Measurements from ENCODE around the gene ZNF385D.

The ZNF385D gene

DNA sequence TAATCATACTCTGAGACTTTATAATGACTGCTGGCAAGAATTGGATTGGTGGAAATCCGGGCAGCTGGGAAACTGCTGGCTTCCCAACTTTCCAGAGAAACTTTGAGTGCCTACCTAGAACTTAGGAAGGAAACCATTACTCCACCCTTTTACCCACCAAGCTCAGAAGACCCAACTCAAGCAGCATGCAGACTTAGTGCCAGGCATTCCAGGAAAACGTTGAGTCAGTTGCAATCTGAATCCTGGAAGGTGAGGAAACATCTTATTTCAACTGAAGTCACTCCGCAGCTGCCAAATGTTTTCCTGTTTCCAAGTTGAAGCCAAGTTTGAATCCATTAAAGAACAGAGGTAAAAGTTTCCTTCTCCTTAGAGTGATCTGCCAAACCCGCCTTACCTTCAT is 126.5 kb downstream of the ZNF385D start:
- no peak for DNase-seq
- Histone ChIP-seq H3K27ac (ENCODE audit: insufficient read depth in 1 of 2, low read depth in 1 of 2, low read length in 2 of 2, poor library complexity in 1 of 2, severe bottlenecking in 2 of 2) (no peak overlapping the region), H3K4me3 (ENCODE audit: control insufficient read depth in 1 of 7, extremely low read depth in 1 of 7, insufficient read depth in 4 of 7, low read depth in 2 of 7, low read length in 6 of 7) (no peak overlapping the region), H3K36me3 (ENCODE audit: control insufficient read depth in 4 of 4, insufficient read depth in 4 of 4, low read length in 3 of 4) (peaks cover 0 to 2% (median 0%) of the 10 kb centered on the region in 4 experiments), H3K4me1 (ENCODE audit: control extremely low read depth in 1 of 4, control insufficient read depth in 4 of 4, insufficient read depth in 4 of 4, low read length in 3 of 4) (no peaks in the 10 kb centered on the region), H3K9me3 (ENCODE audit: control extremely low read depth in 1 of 5, control insufficient read depth in 4 of 5, insufficient read depth in 2 of 5, low read depth in 1 of 5, low read length in 4 of 5) (no peaks in the 10 kb centered on the region), H3K27me3 (replicated peaks in 2 of 5; ENCODE audit: control insufficient read depth in 4 of 5, insufficient read depth in 5 of 5, low read length in 4 of 5) (no peaks in the 10 kb centered on the region)
- ChIA-PET POLR2A (no interaction called here), CTCF (no interaction called here)
- 85% methylated on average over 3 of the region's 4 CpGs for WGBS (ENCODE audit: insufficient coverage)

DNA sequence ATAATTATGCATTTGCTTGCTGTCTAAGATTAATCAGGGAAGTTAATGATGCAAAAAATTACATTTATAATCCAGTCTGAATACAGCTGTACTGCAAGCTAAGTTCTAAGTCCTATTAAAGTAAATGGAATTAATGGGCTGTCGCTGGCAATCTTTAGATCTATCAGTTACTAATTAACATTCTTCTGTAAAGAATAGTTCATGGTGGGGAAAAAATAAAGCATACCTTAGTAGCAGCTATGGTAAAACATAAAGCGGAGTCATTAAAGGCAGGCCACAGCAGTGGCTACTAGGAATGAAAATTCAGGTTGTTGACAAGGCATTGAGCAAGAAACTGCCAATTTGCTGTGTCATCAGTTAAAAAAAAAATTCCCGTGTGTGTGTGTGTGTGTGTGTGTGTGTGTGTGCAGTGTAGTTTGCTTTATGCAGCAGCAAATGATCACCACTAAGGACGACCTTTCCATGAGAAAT is 129.8 kb downstream of the ZNF385D start:
- WGBS (ENCODE audit: insufficient coverage): 100% methylated on average over 1 of the region's 4 CpGs

DNA sequence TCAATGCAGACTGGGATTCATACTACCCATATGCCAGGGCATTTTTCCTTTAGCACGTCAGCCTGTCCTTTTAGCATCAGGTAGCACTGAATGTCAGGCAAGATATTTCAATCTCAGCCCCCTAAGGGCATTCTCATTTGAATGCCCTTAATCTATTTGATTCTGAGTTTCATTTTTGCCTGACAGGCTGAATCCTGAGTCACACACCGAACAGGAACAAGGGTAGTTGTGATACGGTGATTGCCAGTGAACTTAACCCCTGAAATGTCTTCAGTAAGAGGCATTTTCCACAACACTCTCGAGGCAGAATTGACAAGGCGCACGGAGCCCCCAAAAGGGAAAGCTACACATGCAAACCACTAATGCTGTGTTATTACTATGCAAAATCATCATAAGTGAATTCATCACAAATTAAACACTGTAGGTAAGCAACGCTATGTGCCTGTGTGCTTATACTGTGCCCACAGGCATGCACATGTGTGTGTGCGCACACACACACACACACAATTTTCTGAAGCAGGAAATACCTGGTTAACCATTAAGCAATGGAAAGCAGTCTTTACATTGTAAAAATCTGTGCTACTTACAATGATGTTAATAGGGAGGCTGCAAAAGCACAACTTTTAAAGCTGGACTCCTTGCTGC is 130.4 kb downstream of the ZNF385D start:
- CTCF ChIA-PET: no interaction called here
- no peaks in the 10 kb centered on the region for H3K4me1 ChIP-seq (ENCODE audit: control extremely low read depth in 1 of 4, control insufficient read depth in 4 of 4, insufficient read depth in 4 of 4, low read length in 3 of 4)
- H3K27me3 ChIP-seq (replicated peaks in 2 of 5; ENCODE audit: control insufficient read depth in 4 of 5, insufficient read depth in 5 of 5, low read length in 4 of 5): no peaks in the 10 kb centered on the region
- POLR2A ChIA-PET: no interaction called here
- H3K9me3 ChIP-seq (ENCODE audit: control extremely low read depth in 1 of 5, control insufficient read depth in 4 of 5, insufficient read depth in 2 of 5, low read depth in 1 of 5, low read length in 4 of 5): no peaks in the 10 kb centered on the region
- peak in 2 of 3 donors; percentile 5 to 6 for DNase-seq
- H3K27ac ChIP-seq (ENCODE audit: insufficient read depth in 1 of 2, low read depth in 1 of 2, low read length in 2 of 2, poor library complexity in 1 of 2, severe bottlenecking in 2 of 2): no peak overlapping the region
- H3K36me3 ChIP-seq (ENCODE audit: control insufficient read depth in 4 of 4, insufficient read depth in 4 of 4, low read length in 3 of 4): peaks cover 0 to 2% (median 0%) of the 10 kb centered on the region in 4 experiments
- H3K4me3 ChIP-seq (ENCODE audit: control insufficient read depth in 1 of 7, extremely low read depth in 1 of 7, insufficient read depth in 4 of 7, low read depth in 2 of 7, low read length in 6 of 7): no peak overlapping the region
- WGBS (ENCODE audit: insufficient coverage): 84% methylated on average over 5 of the region's 8 CpGs

More for the DNA sequence above, 129.8 kb downstream of the ZNF385D start:
- H3K9me3 ChIP-seq (ENCODE audit: control extremely low read depth in 1 of 5, control insufficient read depth in 4 of 5, insufficient read depth in 2 of 5, low read depth in 1 of 5, low read length in 4 of 5): no peaks in the 10 kb centered on the region
- H3K4me1 ChIP-seq (ENCODE audit: control extremely low read depth in 1 of 4, control insufficient read depth in 4 of 4, insufficient read depth in 4 of 4, low read length in 3 of 4): no peaks in the 10 kb centered on the region
- ChIA-PET CTCF (interaction anchor here (0.7 kb wide), 1 partner anchor 10 kb away, joined by 4 read pairs; no protein-coding TSS in a partner anchor), POLR2A (no interaction called here)
- DNase-seq: peak; percentile 7 to 47 (median 35)
- no peak overlapping the region for H3K4me3 ChIP-seq (ENCODE audit: control insufficient read depth in 1 of 7, extremely low read depth in 1 of 7, insufficient read depth in 4 of 7, low read depth in 2 of 7, low read length in 6 of 7)
- no peaks in the 10 kb centered on the region for H3K27me3 ChIP-seq (replicated peaks in 2 of 5; ENCODE audit: control insufficient read depth in 4 of 5, insufficient read depth in 5 of 5, low read length in 4 of 5)
- peaks cover 0 to 2% (median 0%) of the 10 kb centered on the region in 4 experiments for H3K36me3 ChIP-seq (ENCODE audit: control insufficient read depth in 4 of 4, insufficient read depth in 4 of 4, low read length in 3 of 4)
- H3K27ac ChIP-seq (ENCODE audit: insufficient read depth in 1 of 2, low read depth in 1 of 2, low read length in 2 of 2, poor library complexity in 1 of 2, severe bottlenecking in 2 of 2): no peak overlapping the region

DNA sequence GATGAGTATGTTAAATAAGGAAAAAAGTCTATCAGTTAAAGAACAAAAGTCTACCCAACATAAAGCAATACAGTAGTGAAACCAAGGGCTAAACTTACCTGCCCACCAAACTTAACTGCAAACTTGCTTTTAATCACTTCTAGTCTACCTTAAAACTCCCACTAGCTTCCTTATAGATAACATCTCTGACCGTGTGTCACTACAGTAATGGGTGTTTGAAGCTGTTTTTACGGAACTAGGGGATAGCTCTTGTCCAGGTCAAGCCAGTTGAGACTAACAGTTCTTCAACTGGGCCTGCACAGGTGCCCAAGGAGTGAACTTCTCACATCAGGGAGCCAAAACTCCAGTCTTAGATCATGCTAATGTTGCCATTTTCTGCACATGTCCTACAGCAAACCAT is 132.3 kb downstream of the ZNF385D start:
- POLR2A ChIA-PET: no interaction called here
- 57% methylated on average over 2 of the region's 2 CpGs for WGBS (ENCODE audit: insufficient coverage)

DNA sequence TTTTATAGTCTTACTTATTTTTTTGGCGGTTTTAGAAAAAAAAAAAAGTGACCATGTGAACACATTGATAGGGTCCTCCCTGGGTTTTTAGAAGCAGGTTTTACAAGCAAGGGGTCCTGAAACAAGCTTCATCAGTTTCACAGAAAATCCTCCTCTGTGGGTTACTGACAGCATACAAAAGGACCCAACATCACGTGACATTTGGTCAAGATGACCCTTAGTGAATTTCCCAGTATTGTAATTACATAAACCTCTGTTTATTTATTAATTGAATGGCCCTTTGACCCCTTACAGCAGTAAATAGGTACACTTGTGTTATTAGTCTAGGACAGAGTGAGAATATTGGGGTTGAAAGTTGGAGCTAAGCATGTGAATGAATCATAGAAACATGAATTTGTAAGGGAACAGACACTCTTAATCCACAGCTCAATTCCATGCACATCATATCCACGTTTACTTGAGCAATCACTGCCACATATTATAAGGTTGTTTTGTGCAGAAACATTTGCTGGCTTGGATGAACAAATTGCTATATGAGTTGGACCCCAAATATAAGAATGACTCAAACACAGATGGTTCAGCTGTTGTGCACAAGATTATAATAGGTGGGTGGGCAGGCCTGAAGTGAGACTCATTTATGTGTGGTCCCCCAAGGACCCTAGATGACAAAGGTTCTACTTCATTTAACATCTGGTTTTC is 137.5 kb downstream of the ZNF385D start:
- H3K9me3 ChIP-seq (ENCODE audit: control extremely low read depth in 1 of 5, control insufficient read depth in 4 of 5, insufficient read depth in 2 of 5, low read depth in 1 of 5, low read length in 4 of 5): no peaks in the 10 kb centered on the region
- CTCF ChIA-PET: no interaction called here
- H3K27me3 ChIP-seq (replicated peaks in 2 of 5; ENCODE audit: control insufficient read depth in 4 of 5, insufficient read depth in 5 of 5, low read length in 4 of 5): no peaks in the 10 kb centered on the region
- POLR2A ChIA-PET: interaction anchor here (0.6 kb wide), 1 partner anchor 18 kb away, joined by 3 read pairs; no protein-coding TSS in a partner anchor
- WGBS (ENCODE audit: insufficient coverage): 100% methylated on average over 1 of the region's 3 CpGs
- no peak overlapping the region for H3K27ac ChIP-seq (ENCODE audit: insufficient read depth in 1 of 2, low read depth in 1 of 2, low read length in 2 of 2, poor library complexity in 1 of 2, severe bottlenecking in 2 of 2)
- H3K4me3 ChIP-seq (ENCODE audit: control insufficient read depth in 1 of 7, extremely low read depth in 1 of 7, insufficient read depth in 4 of 7, low read depth in 2 of 7, low read length in 6 of 7): no peak overlapping the region
- no peaks in the 10 kb centered on the region for H3K36me3 ChIP-seq (ENCODE audit: control insufficient read depth in 4 of 4, insufficient read depth in 4 of 4, low read length in 3 of 4)
- no peaks in the 10 kb centered on the region for H3K4me1 ChIP-seq (ENCODE audit: control extremely low read depth in 1 of 4, control insufficient read depth in 4 of 4, insufficient read depth in 4 of 4, low read length in 3 of 4)
- no peak for DNase-seq

More for the DNA sequence above, 132.3 kb downstream of the ZNF385D start:
- no peak for DNase-seq
- no peaks in the 10 kb centered on the region for H3K9me3 ChIP-seq (ENCODE audit: control extremely low read depth in 1 of 5, control insufficient read depth in 4 of 5, insufficient read depth in 2 of 5, low read depth in 1 of 5, low read length in 4 of 5)
- CTCF ChIA-PET: no interaction called here
- H3K4me3 ChIP-seq (ENCODE audit: control insufficient read depth in 1 of 7, extremely low read depth in 1 of 7, insufficient read depth in 4 of 7, low read depth in 2 of 7, low read length in 6 of 7): no peak overlapping the region
- peaks cover 0 to 2% (median 0%) of the 10 kb centered on the region in 4 experiments for H3K36me3 ChIP-seq (ENCODE audit: control insufficient read depth in 4 of 4, insufficient read depth in 4 of 4, low read length in 3 of 4)
- H3K27ac ChIP-seq (ENCODE audit: insufficient read depth in 1 of 2, low read depth in 1 of 2, low read length in 2 of 2, poor library complexity in 1 of 2, severe bottlenecking in 2 of 2): no peak overlapping the region
- no peaks in the 10 kb centered on the region for H3K27me3 ChIP-seq (replicated peaks in 2 of 5; ENCODE audit: control insufficient read depth in 4 of 5, insufficient read depth in 5 of 5, low read length in 4 of 5)
- H3K4me1 ChIP-seq (ENCODE audit: control extremely low read depth in 1 of 4, control insufficient read depth in 4 of 4, insufficient read depth in 4 of 4, low read length in 3 of 4): no peaks in the 10 kb centered on the region

DNA sequence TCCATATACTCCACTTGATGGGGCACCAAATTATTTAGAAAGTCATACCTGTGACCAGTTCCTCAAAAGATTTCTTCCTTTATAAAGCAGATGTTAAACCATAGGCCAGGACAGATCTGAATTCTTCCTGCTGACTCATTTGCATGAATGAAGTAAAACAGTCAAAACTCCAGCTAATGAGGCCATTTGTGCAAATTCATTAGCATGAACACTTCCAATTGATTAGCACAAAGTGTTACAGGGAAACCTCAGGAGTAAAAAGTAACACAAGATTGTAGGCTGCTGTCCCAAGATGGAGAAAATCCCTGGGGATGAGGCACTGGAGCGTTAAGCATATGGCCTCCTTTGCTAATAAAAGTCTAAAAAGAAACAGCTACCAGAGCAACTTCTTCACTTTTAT is 149.8 kb downstream of the ZNF385D start:
- Histone ChIP-seq H3K27me3 (replicated peaks in 2 of 5; ENCODE audit: control insufficient read depth in 4 of 5, insufficient read depth in 5 of 5, low read length in 4 of 5) (no peaks in the 10 kb centered on the region), H3K9me3 (ENCODE audit: control extremely low read depth in 1 of 5, control insufficient read depth in 4 of 5, insufficient read depth in 2 of 5, low read depth in 1 of 5, low read length in 4 of 5) (no peaks in the 10 kb centered on the region), H3K4me3 (ENCODE audit: control insufficient read depth in 1 of 7, extremely low read depth in 1 of 7, insufficient read depth in 4 of 7, low read depth in 2 of 7, low read length in 6 of 7) (no peak overlapping the region), H3K36me3 (ENCODE audit: control insufficient read depth in 4 of 4, insufficient read depth in 4 of 4, low read length in 3 of 4) (no peaks in the 10 kb centered on the region), H3K27ac (ENCODE audit: insufficient read depth in 1 of 2, low read depth in 1 of 2, low read length in 2 of 2, poor library complexity in 1 of 2, severe bottlenecking in 2 of 2) (no peak overlapping the region), H3K4me1 (ENCODE audit: control extremely low read depth in 1 of 4, control insufficient read depth in 4 of 4, insufficient read depth in 4 of 4, low read length in 3 of 4) (no peaks in the 10 kb centered on the region)
- peak in 2 of 3 donors; percentile 1 to 29 for DNase-seq
- ChIA-PET CTCF (no interaction called here), POLR2A (interaction anchor here (0.6 kb wide), 1 partner anchor 114 kb away, joined by 3 read pairs; no protein-coding TSS in a partner anchor)
- WGBS (ENCODE audit: insufficient coverage): no CpG with 5 or more reads among the region's 1 CpG

DNA sequence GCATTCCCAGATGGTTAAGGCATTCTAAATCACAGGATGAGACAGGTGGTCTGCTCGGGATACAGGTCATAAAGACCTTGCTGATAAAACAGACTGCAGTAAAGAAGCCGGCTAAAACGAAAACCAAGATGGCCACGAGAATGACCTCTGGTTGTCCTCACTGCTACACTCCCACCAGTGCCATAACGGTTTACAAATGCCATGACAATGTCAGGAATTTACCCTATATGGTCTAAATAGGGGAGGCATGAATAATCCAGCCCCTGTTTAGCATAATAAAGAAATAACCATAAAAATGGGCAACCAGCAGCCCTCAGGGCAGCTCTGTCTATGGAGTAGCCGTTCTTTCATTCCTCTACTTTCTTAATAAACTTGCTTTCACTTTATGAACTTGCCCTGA is 151.1 kb downstream of the ZNF385D start:
- H3K36me3 ChIP-seq (ENCODE audit: control insufficient read depth in 4 of 4, insufficient read depth in 4 of 4, low read length in 3 of 4): no peaks in the 10 kb centered on the region
- ChIA-PET CTCF (no interaction called here), POLR2A (no interaction called here)
- H3K27me3 ChIP-seq (replicated peaks in 2 of 5; ENCODE audit: control insufficient read depth in 4 of 5, insufficient read depth in 5 of 5, low read length in 4 of 5): no peaks in the 10 kb centered on the region
- WGBS (ENCODE audit: insufficient coverage): 99% methylated on average over 5 of the region's 6 CpGs
- H3K9me3 ChIP-seq (ENCODE audit: control extremely low read depth in 1 of 5, control insufficient read depth in 4 of 5, insufficient read depth in 2 of 5, low read depth in 1 of 5, low read length in 4 of 5): no peaks in the 10 kb centered on the region
- H3K4me1 ChIP-seq (ENCODE audit: control extremely low read depth in 1 of 4, control insufficient read depth in 4 of 4, insufficient read depth in 4 of 4, low read length in 3 of 4): no peaks in the 10 kb centered on the region
- DNase-seq: no peak
- H3K27ac ChIP-seq (ENCODE audit: insufficient read depth in 1 of 2, low read depth in 1 of 2, low read length in 2 of 2, poor library complexity in 1 of 2, severe bottlenecking in 2 of 2): no peak overlapping the region
- no peak overlapping the region for H3K4me3 ChIP-seq (ENCODE audit: control insufficient read depth in 1 of 7, extremely low read depth in 1 of 7, insufficient read depth in 4 of 7, low read depth in 2 of 7, low read length in 6 of 7)

Data from common myeloid progenitor, CD34-positive (primary cell).